Thymus (tissue), 11 donors: ENCODE data around the gene LGALS4. TPM values are rescaled to one million over a fixed set of nuclear protein-coding genes. Genes with fewer than 3 reads are reported as not detected.
"Not testable (repeated sequence)": the region's sequence is repeated elsewhere in the genome, so short reads cannot be mapped to it uniquely, and the experiment has no call there.

Source experiments
- DNase-seq, 9 donors: peaks; one replicate each; pipeline ENCODE4 v3.0.0-alpha.2; 2013; ENCODE audit warnings: low spot score in 9 of 9, low read depth in 6 of 9, missing footprints in 1 of 9
- H3K27ac ChIP-seq, 2 donors: one replicate each; pipeline ENCODE4 v1.5.1; 2013; ENCODE audit warnings: control low read depth in 1 of 2, low read depth in 1 of 2, low read length in 1 of 2, mild to moderate bottlenecking in 1 of 2, moderate library complexity in 1 of 2
- H3K27me3 ChIP-seq, 2 donors: one replicate each; pipeline ENCODE4 v1.5.1; 2013; ENCODE audit warnings: low read length in 1 of 2; ENCODE audit not compliant: control insufficient read depth in 2 of 2, insufficient read depth in 1 of 2
- H3K36me3 ChIP-seq, 2 donors: one replicate each; pipeline ENCODE4 v1.5.1; 2013; ENCODE audit warnings: low read length in 1 of 2, mild to moderate bottlenecking in 1 of 2, moderate library complexity in 1 of 2; ENCODE audit not compliant: control insufficient read depth in 2 of 2, insufficient read depth in 2 of 2
- H3K4me1 ChIP-seq, 2 donors: one replicate each; pipeline ENCODE4 v1.5.1; 2013; ENCODE audit warnings: low read length in 2 of 2; ENCODE audit not compliant: control insufficient read depth in 2 of 2, insufficient read depth in 2 of 2
- H3K4me3 ChIP-seq, 2 donors: one replicate each; pipeline ENCODE4 v1.5.1; 2013; ENCODE audit warnings: low read length in 2 of 2, control low read depth in 1 of 2, mild to moderate bottlenecking in 1 of 2
- H3K9me3 ChIP-seq, 2 donors: one replicate each; pipeline ENCODE4 v1.5.1; 2013; ENCODE audit warnings: low read length in 1 of 2, mild to moderate bottlenecking in 1 of 2; ENCODE audit not compliant: control insufficient read depth in 2 of 2, insufficient read depth in 1 of 2
- WGBS: extraction: QIAGEN DNeasy Blood & Tissue Kit; methylation state at CpG from one replicate; pipeline ENCODE4 v1.1.7; 2013; 5-methylcytosine and 5-hydroxymethylcytosine counted together
- polyA plus RNA-seq: library from polyadenylated mRNA; stranded (reverse); fragments of 200-250 nt; gene quantifications from one replicate; pipeline ENCODE4 v1.2.3, GENCODE V29; 2013
- total RNA-seq: library from RNA; stranded (reverse); fragments of 120-200 nt; gene quantifications from one replicate; pipeline ENCODE4 v1.2.4, GENCODE V29; 2013
- donor health status: healthy.

The LGALS4 gene
- total and polyA plus RNA-seq, 2 donors: 1.1 to 6.8 TPM

DNA sequence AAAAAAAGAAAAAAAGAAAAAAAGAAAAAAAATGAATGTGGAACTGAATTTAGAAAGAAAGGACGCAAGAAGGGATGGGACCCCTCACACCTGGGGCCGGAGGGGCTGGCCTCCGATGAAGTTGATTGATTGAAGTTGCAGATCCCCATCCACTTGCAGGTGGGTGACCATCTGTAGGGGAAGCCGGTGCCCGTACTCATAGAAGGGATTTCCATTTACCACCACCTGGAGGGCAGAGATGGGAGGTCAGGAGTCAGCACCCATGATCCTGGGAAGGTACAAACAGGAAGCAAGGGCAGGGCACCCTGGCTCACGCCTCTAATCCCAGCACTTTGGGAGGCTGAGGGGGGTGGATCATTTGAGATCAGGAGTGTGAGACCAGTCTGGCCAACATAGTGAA lies 6.4 kb downstream of the LGALS4 start:
- H3K4me3 ChIP-seq: no peak overlapping the region
- no peak overlapping the region for H3K27ac ChIP-seq
- no peaks in the 10 kb centered on the region for H3K9me3 ChIP-seq
- H3K27me3 ChIP-seq: no peaks in the 10 kb centered on the region
- no peak for DNase-seq
- no peaks in the 10 kb centered on the region for H3K4me1 ChIP-seq
- 95% methylated on average over 6 of the region's 6 CpGs for WGBS
- H3K36me3 ChIP-seq: no peaks in the 10 kb centered on the region

GRCh38 chr19:38805180-38805579 lies 7.6 kb downstream of the LGALS4 start:
- no peaks in the 10 kb centered on the region for H3K9me3 ChIP-seq
- DNase-seq: no peak
- no peak overlapping the region for H3K4me3 ChIP-seq
- H3K4me1 ChIP-seq: no peaks in the 10 kb centered on the region
- 98% methylated on average over 1 of the region's 1 CpG for WGBS
- no peak overlapping the region for H3K27ac ChIP-seq
- no peaks in the 10 kb centered on the region for H3K36me3 ChIP-seq
- no peaks in the 10 kb centered on the region for H3K27me3 ChIP-seq

- WGBS: 95% methylated on average over 10 of the region's 10 CpGs
- Histone ChIP-seq H3K27me3 (no peaks in the 10 kb centered on the region), H3K4me1 (no peaks in the 10 kb centered on the region), H3K27ac (no peak overlapping the region), H3K4me3 (no peak overlapping the region), H3K9me3 (no peaks in the 10 kb centered on the region), H3K36me3 (no peaks in the 10 kb centered on the region)
- DNase-seq: no peak
Measured at GRCh38 chr19:38803543-38803942, 9.2 kb downstream of the LGALS4 start.

GRCh38 chr19:38801359-38802095 lies 11.2 kb downstream of the LGALS4 start:
- H3K27ac ChIP-seq: no peak overlapping the region
- no peaks in the 10 kb centered on the region for H3K4me1 ChIP-seq
- no peaks in the 10 kb centered on the region for H3K36me3 ChIP-seq
- 97% methylated on average over 12 of the region's 12 CpGs for WGBS
- DNase-seq: no peak
- no peak overlapping the region for H3K4me3 ChIP-seq
- H3K27me3 ChIP-seq: no peaks in the 10 kb centered on the region
- no peaks in the 10 kb centered on the region for H3K9me3 ChIP-seq

DNA sequence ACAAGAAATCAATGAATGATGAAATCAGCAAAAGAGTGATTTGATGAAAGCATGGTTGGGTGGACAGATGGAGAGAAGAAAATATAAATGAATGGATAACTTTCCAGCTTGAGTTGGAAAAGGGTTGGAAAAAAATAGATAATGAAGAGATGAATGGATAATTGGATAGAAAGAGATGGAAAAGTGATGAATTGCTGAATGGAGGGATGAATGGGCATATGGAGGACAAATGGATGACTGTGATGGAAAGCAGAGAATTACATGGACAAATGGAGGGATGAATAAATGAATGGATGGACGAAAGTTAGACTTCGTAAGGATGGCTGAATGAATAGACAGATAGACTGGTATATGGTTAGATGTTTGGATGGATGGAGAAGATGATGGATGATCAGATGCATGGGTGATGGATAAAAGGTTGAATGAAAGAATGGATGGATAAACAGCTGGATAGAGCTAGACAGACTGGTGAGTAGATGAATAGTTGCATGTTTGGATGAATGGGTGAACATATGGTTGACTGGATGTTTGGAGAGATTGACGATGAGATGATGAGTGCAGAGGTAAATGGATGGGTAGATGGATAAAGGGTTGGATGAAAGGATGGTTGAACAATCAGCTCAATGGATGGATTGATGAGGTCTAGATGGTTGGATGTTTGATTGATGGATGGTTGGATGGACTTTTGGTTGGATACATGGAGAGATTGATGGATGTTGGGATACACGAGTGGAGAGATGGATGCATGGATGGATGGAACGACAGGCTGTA lies 12.0 kb downstream of the LGALS4 start:
- Histone ChIP-seq H3K36me3 (no peaks in the 10 kb centered on the region), H3K4me1 (no peaks in the 10 kb centered on the region), H3K27me3 (no peaks in the 10 kb centered on the region), H3K27ac (no peak overlapping the region), H3K4me3 (no peak overlapping the region), H3K9me3 (no peaks in the 10 kb centered on the region)
- WGBS: 94% methylated on average over 5 of the region's 5 CpGs
- DNase-seq: no peak

GRCh38 chr19:38799104-38799503 lies 13.6 kb downstream of the LGALS4 start:
- Histone ChIP-seq H3K9me3 (no peaks in the 10 kb centered on the region), H3K27ac (no peak overlapping the region), H3K4me3 (no peak overlapping the region), H3K4me1 (no peaks in the 10 kb centered on the region), H3K36me3 (no peaks in the 10 kb centered on the region), H3K27me3 (peaks cover 0 to 4% of the 10 kb centered on the region in 2 donors)
- no peak for DNase-seq
- WGBS: 96% methylated on average over 10 of the region's 10 CpGs

DNA sequence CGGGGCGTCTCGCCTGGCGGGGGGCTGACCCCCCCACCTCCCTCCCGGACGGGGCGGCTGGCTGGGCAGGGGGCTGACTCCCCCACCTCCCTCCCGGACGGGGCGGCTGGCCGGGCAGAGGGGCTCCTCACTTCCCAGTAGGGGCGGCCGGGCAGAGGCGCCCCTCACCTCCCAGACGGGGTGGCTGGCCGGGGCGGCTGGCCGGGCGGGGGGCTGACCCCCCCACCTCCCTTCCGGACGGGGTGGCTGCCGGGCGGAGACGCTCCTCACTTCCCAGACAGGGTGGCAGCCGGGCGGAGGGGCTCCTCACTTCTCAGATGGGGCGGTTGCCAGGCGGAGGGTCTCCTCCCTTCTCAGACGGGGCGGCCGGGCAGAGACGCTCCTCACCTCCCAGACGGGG lies 15.0 kb downstream of the LGALS4 start:
- not testable (repeated sequence) for H3K36me3 ChIP-seq, H3K9me3 ChIP-seq, H3K27ac ChIP-seq, H3K4me3 ChIP-seq, DNase-seq, H3K4me1 ChIP-seq
- 96% methylated on average over 31 of the region's 33 CpGs for WGBS
- peaks cover 6 to 15% of the 10 kb centered on the region in 2 donors for H3K27me3 ChIP-seq

GRCh38 chr19:38796154-38796553 lies 16.6 kb downstream of the LGALS4 start:
- no peak for DNase-seq
- peaks cover 3 to 6% of the 10 kb centered on the region in 2 donors for H3K4me1 ChIP-seq
- no peak overlapping the region for H3K27ac ChIP-seq
- WGBS: 93% methylated on average over 2 of the region's 2 CpGs
- H3K27me3 ChIP-seq: peaks cover 12 to 23% of the 10 kb centered on the region in 2 donors
- H3K36me3 ChIP-seq: no peaks in the 10 kb centered on the region
- H3K4me3 ChIP-seq: no peak overlapping the region
- no peaks in the 10 kb centered on the region for H3K9me3 ChIP-seq

- DNase-seq: no peak
- Histone ChIP-seq H3K4me3 (no peak overlapping the region), H3K27me3 (peaks cover 12 to 23% of the 10 kb centered on the region in 2 donors), H3K4me1 (peaks cover 3 to 6% of the 10 kb centered on the region in 2 donors), H3K27ac (no peak overlapping the region), H3K9me3 (no peaks in the 10 kb centered on the region), H3K36me3 (no peaks in the 10 kb centered on the region)
- 96% methylated on average over 4 of the region's 4 CpGs for WGBS
Measured at GRCh38 chr19:38795549-38795948, 17.2 kb downstream of the LGALS4 start.
